ENCODE data around the gene DNAJC25. TPM values are rescaled to one million over a fixed set of nuclear protein-coding genes. Genes with fewer than 3 reads are reported as not detected.

DNAJC25 gene
- total RNA-seq, 2 donors from 2014 or later, result 9.5 to 10.2 TPM

- DNase-seq (ENCODE audit: low spot score), result no peak
- Histone ChIP-seq H3K27ac (no peak overlapping the region), H3K27me3 (replicated peaks; ENCODE audit: insufficient read depth) (no peaks in the 10 kb centered on the region), H3K4me3 (no peak overlapping the region), H3K36me3 (peaks cover 3% of the 10 kb centered on the region), H3K9me3 (no peaks in the 10 kb centered on the region), H3K4me1 (ENCODE audit: control insufficient read depth in 1 of 2, low read depth in 2 of 2) (no peaks in the 10 kb centered on the region)
- TF ChIP-seq CTCF (IDR thresholded peaks at IDR 0.05), result no peak
- ATAC-seq (ENCODE audit: insufficient number of reproducible peaks, low FRiP score, low read depth), result no peak
Measured at GRCh38 chr9:111679199-111679598, 48.1 kb downstream of the DNAJC25 start.

GRCh38 chr9:111683392-111683791 is 52.3 kb downstream of the DNAJC25 start:
- Histone ChIP-seq H3K4me3 (no peak overlapping the region), H3K27ac (no peak overlapping the region), H3K4me1 (ENCODE audit: control insufficient read depth in 1 of 2, low read depth in 2 of 2) (no peaks in the 10 kb centered on the region), H3K36me3 (no peaks in the 10 kb centered on the region), H3K27me3 (replicated peaks; ENCODE audit: insufficient read depth) (no peaks in the 10 kb centered on the region), H3K9me3 (no peaks in the 10 kb centered on the region)
- no peak for TF ChIP-seq CTCF (IDR thresholded peaks at IDR 0.05)
- DNase-seq (ENCODE audit: low spot score) (no peak), ATAC-seq (ENCODE audit: insufficient number of reproducible peaks, low FRiP score, low read depth) (no peak)

GRCh38 chr9:111691672-111692329 is 60.7 kb downstream of the DNAJC25 start:
- H3K4me1 ChIP-seq (ENCODE audit: control insufficient read depth in 1 of 2, low read depth in 2 of 2), result no peaks in the 10 kb centered on the region
- H3K27ac ChIP-seq, result no peak overlapping the region
- TF ChIP-seq CTCF (IDR thresholded peaks at IDR 0.05), result no peak
- ATAC-seq (ENCODE audit: insufficient number of reproducible peaks, low FRiP score, low read depth) (no peak), DNase-seq (ENCODE audit: low spot score) (no peak)
- H3K27me3 ChIP-seq (replicated peaks; ENCODE audit: insufficient read depth), result no peaks in the 10 kb centered on the region
- H3K9me3 ChIP-seq, result no peaks in the 10 kb centered on the region
- no peak overlapping the region for H3K4me3 ChIP-seq
- no peaks in the 10 kb centered on the region for H3K36me3 ChIP-seq

GRCh38 chr9:111696796-111697195 is 65.7 kb downstream of the DNAJC25 start:
- H3K4me1 ChIP-seq (ENCODE audit: control insufficient read depth in 1 of 2, low read depth in 2 of 2), result no peaks in the 10 kb centered on the region
- H3K27me3 ChIP-seq (replicated peaks; ENCODE audit: insufficient read depth), result no peaks in the 10 kb centered on the region
- DNase-seq (ENCODE audit: low spot score), result no peak
- no peaks in the 10 kb centered on the region for H3K36me3 ChIP-seq
- no peak overlapping the region for H3K4me3 ChIP-seq
- no peaks in the 10 kb centered on the region for H3K9me3 ChIP-seq
- ATAC-seq (ENCODE audit: insufficient number of reproducible peaks, low FRiP score, low read depth), result no peak
- H3K27ac ChIP-seq, result no peak overlapping the region
- TF ChIP-seq CTCF (IDR thresholded peaks at IDR 0.05), result no peak

- H3K4me3 ChIP-seq, result no peak overlapping the region
- H3K9me3 ChIP-seq, result no peaks in the 10 kb centered on the region
- H3K27me3 ChIP-seq (replicated peaks; ENCODE audit: insufficient read depth), result no peaks in the 10 kb centered on the region
- ATAC-seq (ENCODE audit: insufficient number of reproducible peaks, low FRiP score, low read depth) (no peak), DNase-seq (ENCODE audit: low spot score) (no peak)
- no peaks in the 10 kb centered on the region for H3K4me1 ChIP-seq (ENCODE audit: control insufficient read depth in 1 of 2, low read depth in 2 of 2)
- no peak overlapping the region for H3K27ac ChIP-seq
- no peaks in the 10 kb centered on the region for H3K36me3 ChIP-seq
- no peak for TF ChIP-seq CTCF (IDR thresholded peaks at IDR 0.05)
Measured at GRCh38 chr9:111700776-111701175, 69.6 kb downstream of the DNAJC25 start.

Other genes starting within 250 kb of the DNAJC25 start
- 100 to 1,000 TPM in 1 of 2 donors, 10 to 100 TPM in 1; 72.7 to 115 TPM for gene ECPAS, start 147.0 kb upstream of the DNAJC25 start, total RNA-seq
- gene ZNF483, start 106.2 kb upstream of the DNAJC25 start, total RNA-seq, result 10 to 100 TPM in 1 of 2 donors, 1 to 10 TPM in 1; 9.7 to 17.8 TPM
- 10 to 100 TPM; 20.2 to 34.4 TPM for gene PTGR1, start 31.7 kb upstream of the DNAJC25 start, total RNA-seq
- 10 to 100 TPM; 66.1 to 93.1 TPM for gene GNG10, start 30.3 kb downstream of the DNAJC25 start, total RNA-seq
- gene SHOC1, start 163.6 kb downstream of the DNAJC25 start, total RNA-seq, result not detected